HepG2 (cell line): ENCODE measurements around the gene SEMA3F. TPM values are rescaled to one million over a fixed set of nuclear protein-coding genes. Genes with fewer than 3 reads are reported as not detected.

Experiments used
- ATAC-seq: fragments of 200-7000 bp; cut with Tn5 transposase; 3 replicates; pipeline ENCODE4 v1.9.1; 2020; ENCODE audit warnings: mild to moderate bottlenecking, moderate library complexity
- BruUV-seq: library from RNA; stranded (reverse); fragments of 400-500 nt; replicated peaks from 2 replicates; lab custom pipeline; 2021; lab: Mats Ljungman, UMichigan
- CTCF ChIA-PET: fragments of 300-600 bp; formaldehyde crosslinking; extraction: SDS; loops from one replicate; lab custom pipeline; 2021; ENCODE audit warnings: low total read pairs, inconsistent platforms, low intra/inter-chr PET ratio; lab: Yijun Ruan, JAX
- POLR2A ChIA-PET: fragments of 350-600 bp; sonication (Branson Sonifier 250); formaldehyde crosslinking; loops from one replicate; lab custom pipeline; 2020; ENCODE audit warnings: antibody characterized with exemption, inconsistent platforms; lab: Yijun Ruan, JAX
- DNase-seq: peaks from one replicate; pipeline ENCODE4 v3.0.0-alpha.2; 2015; ENCODE audit warnings: low spot score
- FAIRE-seq: peaks from 3 replicates; lab custom pipeline; 2011; peaks lifted over from hg19 to GRCh38; lab: Jason Lieb, UNC
- H2AFZ ChIP-seq: one replicate; pipeline ENCODE4 v1.6.1; 2011; ENCODE audit warnings: low read length, inconsistent platforms
- H3K27ac ChIP-seq: fragments of 300-600 bp; 3 replicates; pipeline ENCODE4 v1.8.0; 2011; ENCODE audit warnings: mixed run types, mild to moderate bottlenecking, mixed read lengths, low read length, inconsistent platforms; ENCODE audit not compliant: insufficient read depth; ENCODE audit errors: extremely low read length
- H3K27me3 ChIP-seq, 2 experiments: fragments of 200-600 bp in 1 of 2; 2 replicates in 1 of 2; 3 replicates in 1 of 2; pipeline versions ENCODE4 v1.6.0 to v1.8.0; 2011; ENCODE audit warnings: low read length in 2 of 2, mild to moderate bottlenecking in 2 of 2, moderate library complexity in 2 of 2, inconsistent platforms in 1 of 2; ENCODE audit not compliant: insufficient read depth in 2 of 2, control insufficient read depth in 1 of 2
- H3K36me3 ChIP-seq, 2 experiments: fragments of 200-600 bp in 1 of 2; replicated peaks in 1 of 2; 2 replicates in 1 of 2; 3 replicates in 1 of 2; pipeline versions ENCODE4 v1.5.1 to v1.8.0; 2011; ENCODE audit warnings: low read length in 2 of 2, inconsistent platforms in 1 of 2; ENCODE audit not compliant: insufficient read depth in 2 of 2, control insufficient read depth in 1 of 2
- H3K4me1 ChIP-seq: 2 replicates; pipeline ENCODE4 v1.5.1; 2012; ENCODE audit warnings: low read length, inconsistent platforms; ENCODE audit not compliant: insufficient read depth
- H3K4me2 ChIP-seq: 2 replicates; pipeline ENCODE4 v1.6.0; 2011; ENCODE audit warnings: low read depth, low read length, inconsistent platforms
- H3K4me3 ChIP-seq, 3 experiments: fragments of 200-600 bp in 1 of 3; sonication (generic), shearing (Covaris generic) in 1 of 3; replicated peaks in 1 of 3; 2 replicates each; pipeline ENCODE4 v1.5.1; 2011 to 2016; ENCODE audit warnings: low read length in 3 of 3, inconsistent platforms in 2 of 3, low read depth in 2 of 3, mild to moderate bottlenecking in 2 of 3, control low read depth in 1 of 3, mixed read lengths in 1 of 3; ENCODE audit not compliant: insufficient read depth in 1 of 3
- H3K79me2 ChIP-seq: one replicate; pipeline ENCODE4 v1.6.1; 2011; ENCODE audit warnings: low read length, inconsistent platforms; ENCODE audit not compliant: insufficient read depth
- H3K9ac ChIP-seq: 2 replicates; pipeline ENCODE4 v1.6.0; 2011; ENCODE audit warnings: mild to moderate bottlenecking, low read depth, low read length, inconsistent platforms; ENCODE audit not compliant: insufficient read depth
- H3K9me3 ChIP-seq: 2 replicates; pipeline ENCODE4 v1.5.1; 2012; ENCODE audit warnings: mild to moderate bottlenecking, low read length
- H4K20me1 ChIP-seq: 2 replicates; pipeline ENCODE4 v1.6.0; 2011; ENCODE audit warnings: inconsistent platforms, mild to moderate bottlenecking, low read length, moderate library complexity; ENCODE audit not compliant: insufficient read depth
- AGO2 ChIP-seq: fragments of 200-400 bp; formaldehyde crosslinking; optimal IDR thresholded peaks from 2 replicates; pipeline ENCODE3; 2017; ENCODE audit warnings: mild to moderate bottlenecking, low read depth, low read length, moderate library complexity
- CCDC6 ChIP-seq: sonication (generic); formaldehyde crosslinking; IDR thresholded peaks from 2 replicates; pipeline ENCODE4 v1.8.1; 2022; ENCODE audit warnings: mild to moderate bottlenecking, missing genetic modification reagents, moderate library complexity
- CHCHD3 ChIP-seq: sonication (generic); formaldehyde crosslinking; IDR thresholded peaks from 2 replicates; pipeline ENCODE4 v1.8.0; 2022; ENCODE audit warnings: mild to moderate bottlenecking, missing genetic modification reagents, moderate library complexity
- FOXA1 ChIP-seq, 2 experiments: fragments of 450-650 bp in 1 of 2; sonication (generic) in 1 of 2; formaldehyde crosslinking in 1 of 2; IDR thresholded peaks; 2 replicates each; pipeline versions ENCODE4 v1.4.0 to v1.6.1; 2016 to 2020; ENCODE audit warnings: missing genetic modification reagents in 1 of 2
- HMG20A ChIP-seq: IDR thresholded peaks from 2 replicates; pipeline ENCODE4 v1.6.1; 2016; ENCODE audit warnings: borderline replicate concordance
- MYC ChIP-seq: sonication (generic); formaldehyde crosslinking; IDR thresholded peaks from 2 replicates; pipeline ENCODE4 v1.9.0; 2021; ENCODE audit warnings: missing genetic modification reagents, borderline replicate concordance
- RBFOX2 ChIP-seq: fragments of 200-400 bp; formaldehyde crosslinking; IDR thresholded peaks from 2 replicates; pipeline ENCODE4 v1.6.1; 2017; ENCODE audit warnings: low read depth, mild to moderate bottlenecking, low read length
- SOX13 ChIP-seq, 3 experiments: fragments of 450-650 bp in 1 of 3; sonication (generic) in 1 of 3; formaldehyde crosslinking in 1 of 3; IDR thresholded peaks in 2 of 3; conservative IDR thresholded peaks in 1 of 3; 2 replicates each; pipeline versions ENCODE4 v1.5.0 to v1.6.1; 2016 to 2020; ENCODE audit warnings: antibody characterized with exemption in 1 of 3, mild to moderate bottlenecking in 1 of 3, missing compliant biosample characterization in 1 of 3, missing genetic modification reagents in 1 of 3, moderate library complexity in 1 of 3
- SUZ12 ChIP-seq: fragments of 150-350 bp; IDR thresholded peaks from 2 replicates; pipeline ENCODE4 v1.6.1; 2014; ENCODE audit warnings: low read depth, low read length
- ZFP36L2 ChIP-seq: sonication (generic); formaldehyde crosslinking; IDR thresholded peaks from 2 replicates; pipeline ENCODE4 v1.4.0; 2020; ENCODE audit warnings: missing genetic modification reagents
- ZFP41 ChIP-seq: sonication (generic); formaldehyde crosslinking; IDR thresholded peaks from 2 replicates; pipeline ENCODE4 v1.4.0; 2020; ENCODE audit warnings: mild to moderate bottlenecking, missing genetic modification reagents, borderline replicate concordance
- ZNF264 ChIP-seq: sonication (generic); formaldehyde crosslinking; IDR thresholded peaks from 2 replicates; pipeline ENCODE4 v1.4.0; 2020; ENCODE audit warnings: missing genetic modification reagents
- WGBS: methylation state at CpG from one replicate; pipeline ENCODE4 v1.1.6; 2017; ENCODE audit warnings: low lambda C conversion rate; 5-methylcytosine and 5-hydroxymethylcytosine counted together
- in situ Hi-C: cut with HindIII; loops from 2 replicates; pipeline ENCODE4 v1.10.0; 2017; ENCODE audit warnings: low pct_unique_long_range_greater_than_20kb; ENCODE audit not compliant: extremely low pct_ligation_motif_present
- intact Hi-C: fragments of 100-400 bp; cut with micrococcal nuclease; formaldehyde crosslinking; loops from one replicate; pipeline ENCODE4 v1.10.0; 2022; ENCODE audit not compliant: unreplicated experiment
- polyA plus RNA-seq, 8 experiments: library from polyadenylated mRNA; depleted of rRNA in 3 of 8; stranded (reverse) in 7 of 8; unstranded in 1 of 8; fragments of >200 nt; fragmentation: Illumina TruSeq in 4 of 8; extraction: Trizol in 4 of 8; gene quantifications; 2 replicates each; pipeline versions ENCODE4 v1.2.1 to v1.2.3, GENCODE V29; 2011 to 2016; ENCODE audit warnings: low read depth in 4 of 8, missing spikeins in 1 of 8, mixed read lengths in 1 of 8; ENCODE audit not compliant: insufficient read depth in 1 of 8
- total RNA-seq, 5 experiments: library from RNA; depleted of rRNA; stranded (reverse); fragments of >200 nt; fragmentation: Illumina TruSeq; extraction: Trizol; gene quantifications; 2 replicates each; pipeline ENCODE4 v1.2.3, GENCODE V29; 2016; ENCODE audit warnings: low read depth in 1 of 5
- TF ChIP-seq, protein P1 (sequence below): sonication (generic); formaldehyde crosslinking; IDR thresholded peaks from 2 replicates; pipeline ENCODE4 v1.4.0; 2020; ENCODE audit warnings: missing genetic modification reagents, borderline replicate concordance
- TF ChIP-seq, protein P2 (sequence below): sonication (generic); formaldehyde crosslinking; IDR thresholded peaks from 2 replicates; pipeline ENCODE4 v1.8.1; 2022; ENCODE audit warnings: mild to moderate bottlenecking, missing genetic modification reagents
- TF ChIP-seq, protein P3 (sequence below): IDR thresholded peaks from 2 replicates; pipeline ENCODE4 v1.6.1; 2016

Gene SEMA3F
- total and polyA plus RNA-seq, 2 of the 13 experiments (the other 11 are each of a cell fraction or from before 2014, with no cell fraction given) = 7.6 to 17.2 TPM

DNA sequence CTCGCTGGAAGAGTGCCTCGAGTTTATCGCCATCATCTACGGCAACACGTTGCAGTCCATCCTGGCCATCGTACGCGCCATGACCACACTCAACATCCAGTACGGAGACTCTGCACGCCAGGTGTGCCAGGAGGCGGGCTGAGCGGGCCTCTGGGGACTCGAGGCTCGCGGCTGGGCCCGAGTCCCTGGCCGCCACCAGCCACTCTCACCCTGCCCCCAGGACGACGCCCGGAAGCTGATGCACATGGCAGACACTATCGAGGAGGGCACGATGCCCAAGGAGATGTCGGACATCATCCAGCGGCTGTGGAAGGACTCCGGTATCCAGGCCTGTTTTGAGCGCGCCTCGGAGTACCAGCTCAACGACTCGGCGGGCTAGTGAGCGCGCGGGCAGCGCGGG lies 38.2 kb downstream of the SEMA3F start:
- intact Hi-C loops = loop anchor here (5.0 kb wide), 1 partner anchor 79 kb away; no protein-coding TSS in a partner anchor

More for the DNA sequence above, 38.2 kb downstream of the SEMA3F start:
- TF ChIP-seq, protein P1, sequence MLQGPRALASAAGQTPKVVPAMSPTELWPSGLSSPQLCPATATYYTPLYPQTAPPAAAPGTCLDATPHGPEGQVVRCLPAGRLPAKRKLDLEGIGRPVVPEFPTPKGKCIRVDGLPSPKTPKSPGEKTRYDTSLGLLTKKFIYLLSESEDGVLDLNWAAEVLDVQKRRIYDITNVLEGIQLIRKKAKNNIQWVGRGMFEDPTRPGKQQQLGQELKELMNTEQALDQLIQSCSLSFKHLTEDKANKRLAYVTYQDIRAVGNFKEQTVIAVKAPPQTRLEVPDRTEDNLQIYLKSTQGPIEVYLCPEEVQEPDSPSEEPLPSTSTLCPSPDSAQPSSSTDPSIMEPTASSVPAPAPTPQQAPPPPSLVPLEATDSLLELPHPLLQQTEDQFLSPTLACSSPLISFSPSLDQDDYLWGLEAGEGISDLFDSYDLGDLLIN (CRISPR knock-in tag) = no peak
- TF ChIP-seq, protein P2, sequence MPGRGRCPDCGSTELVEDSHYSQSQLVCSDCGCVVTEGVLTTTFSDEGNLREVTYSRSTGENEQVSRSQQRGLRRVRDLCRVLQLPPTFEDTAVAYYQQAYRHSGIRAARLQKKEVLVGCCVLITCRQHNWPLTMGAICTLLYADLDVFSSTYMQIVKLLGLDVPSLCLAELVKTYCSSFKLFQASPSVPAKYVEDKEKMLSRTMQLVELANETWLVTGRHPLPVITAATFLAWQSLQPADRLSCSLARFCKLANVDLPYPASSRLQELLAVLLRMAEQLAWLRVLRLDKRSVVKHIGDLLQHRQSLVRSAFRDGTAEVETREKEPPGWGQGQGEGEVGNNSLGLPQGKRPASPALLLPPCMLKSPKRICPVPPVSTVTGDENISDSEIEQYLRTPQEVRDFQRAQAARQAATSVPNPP (CRISPR knock-in tag) = no peak
- no peak for TF ChIP-seq FOXA1 (IDR thresholded peaks at IDR 0.05)
- TF ChIP-seq FOXA1 (CRISPR knock-in tag; IDR thresholded peaks at IDR 0.05) = no peak
- TF ChIP-seq ZFP36L2 (CRISPR knock-in tag) = no peak
- no peak for TF ChIP-seq SUZ12
- TF ChIP-seq SOX13 (IDR thresholded peaks at IDR 0.05) = no peak
- TF ChIP-seq SOX13 (CRISPR knock-in tag; conservative IDR thresholded peaks at IDR 0.05 in 1 of 2, IDR thresholded peaks at IDR 0.05 in 1 of 2) = no peak
- no peak for TF ChIP-seq CCDC6 (CRISPR knock-in tag)
- TF ChIP-seq CHCHD3 (CRISPR knock-in tag) = no peak
- TF ChIP-seq AGO2 = peak; percentile 69
- peak; percentile 17; the same call in 1 of the 2 replicates for TF ChIP-seq RBFOX2
- TF ChIP-seq ZNF264 (CRISPR knock-in tag) = no peak
- no peak for TF ChIP-seq ZFP41 (CRISPR knock-in tag)
- TF ChIP-seq MYC (CRISPR knock-in tag) = no peak
- TF ChIP-seq, protein P3, sequence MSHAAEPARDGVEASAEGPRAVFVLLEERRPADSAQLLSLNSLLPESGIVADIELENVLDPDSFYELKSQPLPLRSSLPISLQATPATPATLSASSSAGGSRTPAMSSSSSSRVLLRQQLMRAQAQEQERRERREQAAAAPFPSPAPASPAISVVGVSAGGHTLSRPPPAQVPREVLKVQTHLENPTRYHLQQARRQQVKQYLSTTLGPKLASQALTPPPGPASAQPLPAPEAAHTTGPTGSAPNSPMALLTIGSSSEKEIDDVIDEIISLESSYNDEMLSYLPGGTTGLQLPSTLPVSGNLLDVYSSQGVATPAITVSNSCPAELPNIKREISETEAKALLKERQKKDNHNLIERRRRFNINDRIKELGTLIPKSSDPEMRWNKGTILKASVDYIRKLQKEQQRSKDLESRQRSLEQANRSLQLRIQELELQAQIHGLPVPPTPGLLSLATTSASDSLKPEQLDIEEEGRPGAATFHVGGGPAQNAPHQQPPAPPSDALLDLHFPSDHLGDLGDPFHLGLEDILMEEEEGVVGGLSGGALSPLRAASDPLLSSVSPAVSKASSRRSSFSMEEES (CRISPR knock-in tag) = no peak
- TF ChIP-seq HMG20A (CRISPR knock-in tag) = no peak
- CTCF ChIA-PET = interaction anchor here (0.9 to 4.8 kb wide), 5 partner anchors 19 to 72 kb away, joined by 3 to 265 read pairs (median 11); no protein-coding TSS in a partner anchor
- Histone ChIP-seq H3K4me3 (no peak overlapping the region), H3K27me3 (no peaks in the 10 kb centered on the region), H3K9me3 (no peaks in the 10 kb centered on the region), H3K36me3 (0 out of 5 replicates have a peak, but pooled peaks cover 0 to under 1% of the 10 kb centered on the region in 2 experiments), H3K27ac (no peak overlapping the region), H3K4me2 (no peak overlapping the region), H3K79me2 (no peaks in the 10 kb centered on the region), H4K20me1 (peaks cover 4% of the 10 kb centered on the region), H3K4me1 (peaks cover 54% of the 10 kb centered on the region), H3K9ac (no peak overlapping the region), H2AFZ (no peak overlapping the region)
- POLR2A ChIA-PET = interaction anchor here (3.6 to 4.0 kb wide), 4 partner anchors 15 to 43 kb away, joined by 55 to 844 read pairs (median 214); partner anchors contain the start of genes GNAI2 and SLC38A3
- no peak for FAIRE-seq
- WGBS = 88% methylated on average over 20 of the region's 36 CpGs
- no peak for ATAC-seq
- DNase-seq = no peak
- in situ Hi-C loops = loop anchor here (5.0 to 10.0 kb wide), 2 partner anchors 34 to 82 kb away; partner anchors contain the start of gene LSMEM2
- BruUV-seq = no TSS peak
